ENCODE data around the gene DHRS3. TPM values are rescaled to one million over a fixed set of nuclear protein-coding genes. Genes with fewer than 3 reads are reported as not detected.
A peak's percentile ranks its signal among the peaks of the same experiment; 100 is the strongest.

The DHRS3 gene
- total RNA-seq, 1 experiment from 2014 or later, result 59.4 TPM

DNA sequence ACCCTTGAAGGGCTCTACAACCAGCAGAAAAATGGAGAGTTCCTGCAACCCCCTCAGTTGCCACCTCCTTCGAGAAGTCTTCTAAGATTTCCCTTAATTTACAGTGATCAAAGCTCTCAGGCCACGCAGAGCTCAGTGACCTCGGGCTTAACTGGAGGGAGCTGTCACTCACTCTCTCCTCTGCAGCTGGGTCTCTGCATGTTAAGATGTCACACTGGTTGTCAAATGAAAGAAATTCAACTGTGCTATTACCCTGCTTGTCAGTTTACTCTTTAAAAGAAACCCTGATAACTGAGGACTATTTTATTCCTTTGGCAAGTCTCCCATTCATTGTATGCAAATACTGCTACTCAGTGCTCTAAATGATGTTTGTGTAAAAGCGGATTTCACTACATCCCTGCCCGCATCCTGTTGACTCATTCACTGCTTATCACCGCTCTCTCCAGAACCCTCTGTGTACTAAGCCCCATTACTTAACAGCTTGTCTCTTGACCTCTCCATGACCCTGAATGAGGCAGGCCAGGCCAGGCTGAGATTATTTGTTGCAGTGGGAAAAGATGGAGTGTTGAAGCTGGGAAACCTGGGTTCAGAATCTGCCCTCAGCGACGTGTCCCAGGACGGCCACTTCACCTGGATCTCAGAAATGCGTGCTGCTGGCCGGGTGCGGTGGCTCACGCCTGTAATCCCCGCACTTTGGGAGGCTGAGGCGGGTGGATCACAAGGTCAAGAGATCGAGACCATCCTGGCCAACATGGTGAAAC lies 13.7 kb downstream of the DHRS3 start:
- H3K9me3 Mint-ChIP-seq (ENCODE audit: unreplicated experiment), result no peaks in the 10 kb centered on the region
- H3K9me3 ChIP-seq, result no peaks in the 10 kb centered on the region
- H3K4me3 ChIP-seq (ENCODE audit: low read depth, low read length), result no peak overlapping the region
- peak overlapping the region; percentile 37 for H3K4me3 Mint-ChIP-seq (ENCODE audit: unreplicated experiment)
- intact Hi-C loops (cut with micrococcal nuclease; ENCODE audit: unreplicated experiment), result loop anchor here (1.0 to 2.0 kb wide), 2 partner anchors 12 to 75 kb away; no protein-coding TSS in a partner anchor
- peaks cover 4% of the 10 kb centered on the region for H3K36me3 ChIP-seq (ENCODE audit: control insufficient read depth, insufficient read depth, low read length)
- peak overlapping the region; percentile 59 for H3K27ac Mint-ChIP-seq (ENCODE audit: unreplicated experiment)
- no TSS peak for BruUV-seq (replicated peaks)
- CTCF ChIA-PET, result interaction anchor here (0.9 to 1.5 kb wide), 3 partner anchors 15 to 55 kb away, joined by 3 to 4 read pairs (median 3); no protein-coding TSS in a partner anchor
- peaks cover 23% of the 10 kb centered on the region for H3K4me1 Mint-ChIP-seq (ENCODE audit: low read depth, unreplicated experiment)
- H3K27me3 Mint-ChIP-seq (ENCODE audit: insufficient read depth, unreplicated experiment), result no peaks in the 10 kb centered on the region
- H3K36me3 Mint-ChIP-seq (ENCODE audit: insufficient read depth, unreplicated experiment), result peaks cover 53% of the 10 kb centered on the region
- no peaks in the 10 kb centered on the region for H3K27me3 ChIP-seq (replicated peaks; ENCODE audit: control insufficient read depth, insufficient read depth, low read length)
- DNase-seq, result peak; percentile 72 to 78
- POLR2A ChIA-PET, result interaction anchor here (1.3 kb wide), 1 partner anchor 12 kb away, joined by 4 read pairs; no protein-coding TSS in a partner anchor
- no peak for TF ChIP-seq CTCF (IDR thresholded peaks at IDR 0.05; ENCODE audit: insufficient read depth in 1 of 2, low read depth in 1 of 2, low read length in 1 of 2, severe bottlenecking in 1 of 2, unreplicated experiment in 1 of 2)
- H3K4me1 ChIP-seq, result peaks cover 52% of the 10 kb centered on the region

GRCh38 chr1:12603224-12603623 lies 14.8 kb downstream of the DHRS3 start:
- BruUV-seq (replicated peaks), result no TSS peak
- H3K4me3 Mint-ChIP-seq (ENCODE audit: unreplicated experiment), result no peak overlapping the region
- H3K36me3 ChIP-seq (ENCODE audit: control insufficient read depth, insufficient read depth, low read length), result peaks cover 4% of the 10 kb centered on the region
- no peaks in the 10 kb centered on the region for H3K27me3 Mint-ChIP-seq (ENCODE audit: insufficient read depth, unreplicated experiment)
- no peak overlapping the region for H3K27ac Mint-ChIP-seq (ENCODE audit: unreplicated experiment)
- no peak for DNase-seq
- CTCF ChIA-PET, result interaction anchor here (1.5 kb wide), 1 partner anchor 17 kb away, joined by 4 read pairs; no protein-coding TSS in a partner anchor
- no peaks in the 10 kb centered on the region for H3K9me3 Mint-ChIP-seq (ENCODE audit: unreplicated experiment)
- intact Hi-C loops (cut with micrococcal nuclease; ENCODE audit: unreplicated experiment), result no loop called here
- H3K36me3 Mint-ChIP-seq (ENCODE audit: insufficient read depth, unreplicated experiment), result peaks cover 43% of the 10 kb centered on the region
- H3K9me3 ChIP-seq, result no peaks in the 10 kb centered on the region
- TF ChIP-seq CTCF (IDR thresholded peaks at IDR 0.05; ENCODE audit: insufficient read depth in 1 of 2, low read depth in 1 of 2, low read length in 1 of 2, severe bottlenecking in 1 of 2, unreplicated experiment in 1 of 2), result no peak
- H3K4me1 Mint-ChIP-seq (ENCODE audit: low read depth, unreplicated experiment), result peaks cover 18% of the 10 kb centered on the region
- H3K4me3 ChIP-seq (ENCODE audit: low read depth, low read length), result no peak overlapping the region
- H3K27me3 ChIP-seq (replicated peaks; ENCODE audit: control insufficient read depth, insufficient read depth, low read length), result no peaks in the 10 kb centered on the region
- peaks cover 44% of the 10 kb centered on the region for H3K4me1 ChIP-seq
- POLR2A ChIA-PET, result no interaction called here

GRCh38 chr1:12602659-12603024 lies 15.4 kb downstream of the DHRS3 start:
- H3K9me3 Mint-ChIP-seq (ENCODE audit: unreplicated experiment), result no peaks in the 10 kb centered on the region
- Histone ChIP-seq H3K9me3 (no peaks in the 10 kb centered on the region), H3K36me3 (ENCODE audit: control insufficient read depth, insufficient read depth, low read length) (peaks cover 4% of the 10 kb centered on the region), H3K4me3 (ENCODE audit: low read depth, low read length) (no peak overlapping the region), H3K4me1 (peaks cover 43% of the 10 kb centered on the region), H3K27me3 (replicated peaks; ENCODE audit: control insufficient read depth, insufficient read depth, low read length) (no peaks in the 10 kb centered on the region)
- DNase-seq, result no peak
- no TSS peak for BruUV-seq (replicated peaks)
- POLR2A ChIA-PET, result interaction anchor here (0.6 kb wide), 1 partner anchor 10 kb away, joined by 5 read pairs; no protein-coding TSS in a partner anchor
- peaks cover 19% of the 10 kb centered on the region for H3K4me1 Mint-ChIP-seq (ENCODE audit: low read depth, unreplicated experiment)
- intact Hi-C loops (cut with micrococcal nuclease; ENCODE audit: unreplicated experiment), result no loop called here
- H3K27ac Mint-ChIP-seq (ENCODE audit: unreplicated experiment), result no peak overlapping the region
- no peaks in the 10 kb centered on the region for H3K27me3 Mint-ChIP-seq (ENCODE audit: insufficient read depth, unreplicated experiment)
- peaks cover 37% of the 10 kb centered on the region for H3K36me3 Mint-ChIP-seq (ENCODE audit: insufficient read depth, unreplicated experiment)
- CTCF ChIA-PET, result no interaction called here
- TF ChIP-seq CTCF (IDR thresholded peaks at IDR 0.05; ENCODE audit: insufficient read depth in 1 of 2, low read depth in 1 of 2, low read length in 1 of 2, severe bottlenecking in 1 of 2, unreplicated experiment in 1 of 2), result no peak
- no peak overlapping the region for H3K4me3 Mint-ChIP-seq (ENCODE audit: unreplicated experiment)

Data from Caco-2 (cell line).